Measurements from ENCODE around the gene AP3S1.

Gene AP3S1

DNA sequence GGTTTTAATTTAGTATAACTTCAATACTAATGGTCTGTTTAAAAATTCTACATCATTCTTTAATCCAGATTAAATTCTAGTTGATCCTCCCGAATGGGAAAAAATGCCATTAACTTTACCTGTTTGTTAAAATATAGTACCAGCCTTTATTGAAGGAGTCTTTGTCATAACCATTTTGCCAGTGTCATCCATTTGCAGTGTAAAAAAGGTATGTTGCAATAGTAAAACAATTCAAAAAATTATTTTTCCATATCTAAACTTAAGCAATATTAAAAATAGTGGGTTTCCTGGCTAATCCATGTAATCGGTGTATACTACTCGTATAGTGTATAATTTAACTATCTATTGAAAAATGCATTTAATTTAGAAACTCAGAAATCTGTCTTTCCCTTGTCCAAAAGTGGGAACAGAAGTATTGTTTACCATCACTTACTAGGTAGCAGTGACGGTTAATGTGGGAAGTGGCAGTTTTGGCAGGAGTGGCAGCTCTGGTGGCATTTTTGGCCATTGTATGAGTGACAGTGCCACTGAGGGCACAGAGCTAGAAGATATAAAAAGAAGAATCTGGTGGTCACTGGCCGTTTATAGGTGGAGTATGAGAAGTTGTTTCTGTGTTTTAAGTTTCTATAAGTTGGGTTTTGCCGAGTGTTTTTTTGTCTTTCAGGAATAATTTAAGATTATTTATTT lies 1.9 kb downstream of the AP3S1 start:
- H3K4me3 ChIP-seq (ENCODE audit: low read length), result no peak overlapping the region
- H3K27ac ChIP-seq (ENCODE audit: low read length), result no peak overlapping the region
- no CpG with 5 or more reads among the region's 6 CpGs for WGBS (ENCODE audit: insufficient coverage, insufficient read length)
- H3K9me3 ChIP-seq (ENCODE audit: control insufficient read depth, insufficient read depth, low read length), result no peaks in the 10 kb centered on the region
- no peaks in the 10 kb centered on the region for H3K27me3 ChIP-seq (ENCODE audit: control insufficient read depth, insufficient read depth, low read length)
- H3K36me3 ChIP-seq (ENCODE audit: control insufficient read depth, insufficient read depth, low read length), result no peaks in the 10 kb centered on the region
- DNase-seq (ENCODE audit: low read depth, low spot score), result no peak
- H3K4me1 ChIP-seq (ENCODE audit: control insufficient read depth, insufficient read depth, low read length), result peaks cover 3% of the 10 kb centered on the region; the same call in 1 of the 2 replicates

DNA sequence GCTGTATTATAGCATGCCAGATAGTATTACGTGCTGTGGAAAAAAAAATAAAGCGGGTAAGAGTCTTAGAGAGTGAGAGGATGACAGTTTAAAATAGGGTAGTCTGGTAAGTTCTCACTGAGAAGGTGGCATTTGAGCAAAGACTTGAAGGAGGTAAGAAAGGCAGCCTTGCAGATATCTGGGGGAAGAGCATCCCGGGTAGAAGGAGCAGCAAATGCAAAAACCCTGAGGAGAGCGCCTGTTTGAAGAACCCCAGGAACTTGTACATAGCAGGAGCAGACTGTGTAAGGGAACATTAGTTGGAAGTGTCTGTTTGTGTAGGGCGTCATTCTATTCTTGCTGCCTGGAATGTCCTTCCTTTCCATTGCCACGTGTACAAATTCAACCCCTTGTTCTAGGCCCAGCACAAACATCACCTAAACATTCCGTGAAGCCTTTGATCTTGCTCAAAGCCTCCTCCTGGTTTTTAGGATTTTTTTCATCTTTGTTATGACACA lies 2.6 kb downstream of the AP3S1 start:
- no peak overlapping the region for H3K4me3 ChIP-seq (ENCODE audit: low read length)

GRCh38 chr5:115847290-115847689 lies 5.6 kb downstream of the AP3S1 start:
- DNase-seq (ENCODE audit: low read depth, low spot score), result no peak
- Histone ChIP-seq H3K9me3 (ENCODE audit: control insufficient read depth, insufficient read depth, low read length) (no peaks in the 10 kb centered on the region), H3K4me1 (ENCODE audit: control insufficient read depth, insufficient read depth, low read length) (peaks cover 4% of the 10 kb centered on the region; the same call in 1 of the 2 replicates), H3K27ac (ENCODE audit: low read length) (no peak overlapping the region), H3K36me3 (ENCODE audit: control insufficient read depth, insufficient read depth, low read length) (no peaks in the 10 kb centered on the region), H3K27me3 (ENCODE audit: control insufficient read depth, insufficient read depth, low read length) (no peaks in the 10 kb centered on the region), H3K4me3 (ENCODE audit: low read length) (no peak overlapping the region)
- WGBS (ENCODE audit: insufficient coverage, insufficient read length), result no CpG with 5 or more reads among the region's 7 CpGs

More for the DNA sequence above, 2.6 kb downstream of the AP3S1 start:
- Histone ChIP-seq H3K27ac (ENCODE audit: low read length) (no peak overlapping the region), H3K36me3 (ENCODE audit: control insufficient read depth, insufficient read depth, low read length) (no peaks in the 10 kb centered on the region), H3K27me3 (ENCODE audit: control insufficient read depth, insufficient read depth, low read length) (no peaks in the 10 kb centered on the region), H3K9me3 (ENCODE audit: control insufficient read depth, insufficient read depth, low read length) (no peaks in the 10 kb centered on the region), H3K4me1 (ENCODE audit: control insufficient read depth, insufficient read depth, low read length) (peaks cover 3% of the 10 kb centered on the region; the same call in 1 of the 2 replicates)
- no peak for DNase-seq (ENCODE audit: low read depth, low spot score)
- WGBS (ENCODE audit: insufficient coverage, insufficient read length), result no CpG with 5 or more reads among the region's 7 CpGs

DNA sequence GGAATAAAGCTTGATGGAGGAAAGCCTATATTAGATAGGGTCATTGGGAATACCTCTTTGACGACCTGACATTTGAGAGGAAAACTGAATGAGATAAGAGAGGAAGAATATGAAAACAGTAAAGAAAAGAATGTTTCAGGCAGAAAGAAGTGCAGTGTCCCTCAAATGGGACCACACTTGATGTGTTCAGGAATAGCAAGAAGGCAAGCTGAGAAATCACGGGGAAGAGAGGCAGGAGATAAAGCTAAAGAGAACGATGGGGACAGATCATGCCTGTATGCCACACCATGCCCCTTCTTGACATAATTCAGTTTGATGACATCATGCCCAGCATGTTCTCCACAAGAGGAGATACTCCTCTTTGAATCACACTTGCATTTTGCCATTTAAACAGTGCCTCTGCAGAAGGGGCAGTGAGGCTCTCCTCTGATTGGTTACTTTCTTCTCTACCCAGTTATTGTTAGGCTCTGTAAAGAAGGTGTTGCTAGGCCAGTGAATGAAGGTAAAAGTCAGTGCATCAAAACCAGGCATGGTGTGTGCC lies 7.6 kb downstream of the AP3S1 start:
- Histone ChIP-seq H3K27ac (ENCODE audit: low read length) (no peak overlapping the region), H3K36me3 (ENCODE audit: control insufficient read depth, insufficient read depth, low read length) (no peaks in the 10 kb centered on the region), H3K4me3 (ENCODE audit: low read length) (no peak overlapping the region), H3K4me1 (ENCODE audit: control insufficient read depth, insufficient read depth, low read length) (peaks cover 2% of the 10 kb centered on the region; the same call in 1 of the 2 replicates), H3K27me3 (ENCODE audit: control insufficient read depth, insufficient read depth, low read length) (no peaks in the 10 kb centered on the region), H3K9me3 (ENCODE audit: control insufficient read depth, insufficient read depth, low read length) (no peaks in the 10 kb centered on the region)
- no CpG with 5 or more reads among the region's 3 CpGs for WGBS (ENCODE audit: insufficient coverage, insufficient read length)
- DNase-seq (ENCODE audit: low read depth, low spot score), result no peak

DNA sequence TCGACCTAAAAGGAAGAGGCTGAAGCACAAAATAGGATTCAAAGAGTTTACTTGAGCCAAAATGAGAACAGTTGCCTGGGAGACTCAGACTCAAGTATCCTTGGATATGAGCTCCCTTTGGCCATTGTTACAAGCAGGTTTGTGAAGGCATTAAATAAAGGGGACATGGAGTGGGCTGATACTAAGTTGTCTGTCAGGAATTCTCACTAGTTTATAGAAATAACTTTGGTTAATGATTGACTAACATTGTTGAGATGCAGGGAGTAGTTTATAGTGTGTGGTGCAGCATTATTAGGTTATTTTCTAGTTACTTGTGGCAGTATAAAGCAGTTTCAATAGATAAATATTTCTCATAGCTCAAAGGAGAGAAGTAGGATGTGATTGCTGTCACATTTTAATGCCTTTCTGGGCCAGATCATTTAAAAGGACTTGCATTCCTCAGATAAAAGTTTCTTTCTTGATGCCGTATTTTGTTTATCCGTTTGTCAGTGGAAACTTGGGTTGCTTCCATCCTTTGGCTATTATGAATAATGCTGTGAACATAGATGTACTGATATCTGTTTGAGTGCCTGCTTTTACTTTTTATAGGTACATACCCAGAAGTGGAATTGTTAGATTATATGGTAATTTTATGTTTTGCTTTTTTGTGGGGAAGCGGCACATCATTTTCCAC lies 9.1 kb downstream of the AP3S1 start:
- Histone ChIP-seq H3K9me3 (ENCODE audit: control insufficient read depth, insufficient read depth, low read length) (no peaks in the 10 kb centered on the region), H3K4me3 (ENCODE audit: low read length) (no peak overlapping the region), H3K27me3 (ENCODE audit: control insufficient read depth, insufficient read depth, low read length) (no peaks in the 10 kb centered on the region), H3K36me3 (ENCODE audit: control insufficient read depth, insufficient read depth, low read length) (no peaks in the 10 kb centered on the region), H3K4me1 (ENCODE audit: control insufficient read depth, insufficient read depth, low read length) (peaks cover 2% of the 10 kb centered on the region; the same call in 1 of the 2 replicates), H3K27ac (ENCODE audit: low read length) (no peak overlapping the region)
- DNase-seq (ENCODE audit: low read depth, low spot score), result no peak
- WGBS (ENCODE audit: insufficient coverage, insufficient read length), result no CpG with 5 or more reads among the region's 4 CpGs

- Histone ChIP-seq H3K27me3 (ENCODE audit: control insufficient read depth, insufficient read depth, low read length) (no peaks in the 10 kb centered on the region), H3K36me3 (ENCODE audit: control insufficient read depth, insufficient read depth, low read length) (no peaks in the 10 kb centered on the region), H3K9me3 (ENCODE audit: control insufficient read depth, insufficient read depth, low read length) (no peaks in the 10 kb centered on the region), H3K4me3 (ENCODE audit: low read length) (no peak overlapping the region), H3K27ac (ENCODE audit: low read length) (no peak overlapping the region), H3K4me1 (ENCODE audit: control insufficient read depth, insufficient read depth, low read length) (peaks cover 2% of the 10 kb centered on the region; the same call in 1 of the 2 replicates)
- WGBS (ENCODE audit: insufficient coverage, insufficient read length), result no CpG with 5 or more reads among the region's 3 CpGs
- no peak for DNase-seq (ENCODE audit: low read depth, low spot score)
Measured at GRCh38 chr5:115854139-115854538, 12.4 kb downstream of the AP3S1 start.

DNA sequence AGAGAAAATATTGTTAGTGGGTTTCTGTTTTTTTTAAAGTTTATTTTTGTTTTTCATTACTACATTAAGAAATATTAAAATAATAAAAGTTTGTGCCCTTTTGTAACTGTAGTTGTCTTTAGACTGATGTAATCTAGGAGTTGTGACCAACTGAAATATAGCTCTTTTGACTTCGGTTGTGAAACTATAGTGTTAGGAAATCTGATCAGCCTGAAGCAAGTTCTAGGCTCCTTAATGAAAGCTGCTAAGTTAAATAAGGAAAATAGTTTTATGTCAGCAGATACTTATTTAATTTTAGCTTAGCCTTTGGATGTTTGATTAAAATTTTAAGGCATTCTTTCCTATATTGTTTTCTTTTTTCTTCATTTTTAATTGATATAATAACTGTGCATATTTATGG lies 14.2 kb downstream of the AP3S1 start:
- Histone ChIP-seq H3K9me3 (ENCODE audit: control insufficient read depth, insufficient read depth, low read length) (no peaks in the 10 kb centered on the region), H3K4me3 (ENCODE audit: low read length) (no peak overlapping the region), H3K27ac (ENCODE audit: low read length) (no peak overlapping the region), H3K36me3 (ENCODE audit: control insufficient read depth, insufficient read depth, low read length) (no peaks in the 10 kb centered on the region), H3K27me3 (ENCODE audit: control insufficient read depth, insufficient read depth, low read length) (no peaks in the 10 kb centered on the region), H3K4me1 (ENCODE audit: control insufficient read depth, insufficient read depth, low read length) (no peaks in the 10 kb centered on the region)
- no peak for DNase-seq (ENCODE audit: low read depth, low spot score)
- WGBS (ENCODE audit: insufficient coverage, insufficient read length), result no CpG with 5 or more reads among the region's 1 CpG

GRCh38 chr5:115857057-115857479 lies 15.3 kb downstream of the AP3S1 start:
- Histone ChIP-seq H3K4me3 (ENCODE audit: low read length) (no peak overlapping the region), H3K27ac (ENCODE audit: low read length) (no peak overlapping the region), H3K36me3 (ENCODE audit: control insufficient read depth, insufficient read depth, low read length) (no peaks in the 10 kb centered on the region), H3K4me1 (ENCODE audit: control insufficient read depth, insufficient read depth, low read length) (no peaks in the 10 kb centered on the region), H3K9me3 (ENCODE audit: control insufficient read depth, insufficient read depth, low read length) (no peaks in the 10 kb centered on the region), H3K27me3 (ENCODE audit: control insufficient read depth, insufficient read depth, low read length) (no peaks in the 10 kb centered on the region)
- DNase-seq (ENCODE audit: low read depth, low spot score), result no peak
- WGBS (ENCODE audit: insufficient coverage, insufficient read length), result no CpG with 5 or more reads among the region's 1 CpG

GRCh38 chr5:115857626-115858349 lies 16.1 kb downstream of the AP3S1 start:
- no CpG with 5 or more reads among the region's 2 CpGs for WGBS (ENCODE audit: insufficient coverage, insufficient read length)
- H3K27me3 ChIP-seq (ENCODE audit: control insufficient read depth, insufficient read depth, low read length), result no peaks in the 10 kb centered on the region
- H3K4me1 ChIP-seq (ENCODE audit: control insufficient read depth, insufficient read depth, low read length), result no peaks in the 10 kb centered on the region
- no peak for DNase-seq (ENCODE audit: low read depth, low spot score)
- no peak overlapping the region for H3K4me3 ChIP-seq (ENCODE audit: low read length)
- H3K9me3 ChIP-seq (ENCODE audit: control insufficient read depth, insufficient read depth, low read length), result no peaks in the 10 kb centered on the region
- no peak overlapping the region for H3K27ac ChIP-seq (ENCODE audit: low read length)
- H3K36me3 ChIP-seq (ENCODE audit: control insufficient read depth, insufficient read depth, low read length), result no peaks in the 10 kb centered on the region

DNA sequence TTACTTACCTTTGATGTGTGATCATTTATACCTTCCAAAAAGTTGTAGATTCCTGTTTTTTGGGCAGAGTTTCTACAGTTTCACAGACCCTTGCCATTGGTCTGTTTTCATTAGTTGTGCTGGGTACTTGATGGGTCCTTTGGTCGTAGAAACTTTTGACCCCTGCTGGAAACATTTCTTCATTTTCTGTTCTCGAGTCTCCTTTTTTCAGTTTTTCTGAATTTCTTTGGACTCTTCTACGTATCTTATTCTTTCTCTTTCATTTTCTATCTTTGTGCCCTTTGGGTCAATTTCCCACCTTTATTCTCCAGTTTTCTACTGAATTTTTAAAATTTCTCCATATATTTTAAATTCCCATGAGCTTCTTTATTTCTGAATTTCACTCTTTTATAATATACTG lies 16.7 kb downstream of the AP3S1 start:
- no peak for DNase-seq (ENCODE audit: low read depth, low spot score)
- Histone ChIP-seq H3K4me1 (ENCODE audit: control insufficient read depth, insufficient read depth, low read length) (no peaks in the 10 kb centered on the region), H3K27me3 (ENCODE audit: control insufficient read depth, insufficient read depth, low read length) (no peaks in the 10 kb centered on the region), H3K9me3 (ENCODE audit: control insufficient read depth, insufficient read depth, low read length) (no peaks in the 10 kb centered on the region), H3K27ac (ENCODE audit: low read length) (no peak overlapping the region), H3K36me3 (ENCODE audit: control insufficient read depth, insufficient read depth, low read length) (no peaks in the 10 kb centered on the region), H3K4me3 (ENCODE audit: low read length) (no peak overlapping the region)
- no CpG with 5 or more reads among the region's 3 CpGs for WGBS (ENCODE audit: insufficient coverage, insufficient read length)
